HUES6 (cell line): ENCODE measurements around the gene PRR20E.
"Not testable (repeated sequence)": the region's sequence is repeated elsewhere in the genome, so short reads cannot be mapped to it uniquely, and the experiment has no call there.

Experiments used
- H3K27ac ChIP-seq: 2 replicates; pipeline ENCODE4 v1.7.0; 2013; ENCODE audit warnings: low read depth, mild to moderate bottlenecking, low read length, inconsistent platforms
- H3K27me3 ChIP-seq: 2 replicates; pipeline ENCODE4 v1.6.1; 2013; ENCODE audit warnings: low read length; ENCODE audit not compliant: control insufficient read depth, insufficient read depth
- H3K36me3 ChIP-seq: 2 replicates; pipeline ENCODE4 v1.6.1; 2013; ENCODE audit warnings: low read length; ENCODE audit not compliant: control insufficient read depth, insufficient read depth
- H3K4me1 ChIP-seq: 2 replicates; pipeline ENCODE4 v1.6.1; 2013; ENCODE audit warnings: low read length; ENCODE audit not compliant: control insufficient read depth, insufficient read depth
- H3K4me3 ChIP-seq: 2 replicates; pipeline ENCODE4 v1.5.1; 2013; ENCODE audit warnings: low read depth, low read length
- H3K9ac ChIP-seq: one replicate; pipeline ENCODE4 v1.6.1; 2013; ENCODE audit warnings: mild to moderate bottlenecking, low read length
- H3K9me3 ChIP-seq: 2 replicates; pipeline ENCODE4 v1.6.1; 2013; ENCODE audit warnings: low read depth, low read length; ENCODE audit not compliant: control insufficient read depth, insufficient read depth

PRR20E gene

DNA sequence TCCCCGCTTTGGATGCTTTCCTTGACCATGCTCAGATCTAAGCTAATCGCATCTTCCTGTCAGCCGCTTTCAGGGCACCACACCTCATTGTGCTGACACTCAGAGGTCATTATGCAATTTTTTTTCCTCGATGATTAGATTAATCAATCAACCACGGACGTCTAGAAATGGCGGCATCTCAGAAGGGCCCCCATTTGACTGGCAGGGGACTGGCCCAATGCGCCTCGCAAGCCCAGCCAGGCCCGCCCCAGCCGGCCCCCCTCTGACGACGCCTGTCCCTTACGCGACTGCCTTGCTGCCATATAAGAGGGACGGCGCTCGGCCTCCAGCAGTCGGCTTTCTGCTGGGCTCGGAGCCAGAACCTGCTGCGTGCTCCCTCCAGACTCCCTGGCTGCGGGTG, at the start of gene PRR20E:
PRR20E (plus strand) TSS at position 301 of the 400 bp plus-strand sequence. CDS start 387 bp downstream, outside the sequence.
- H3K4me1 ChIP-seq, H3K27ac ChIP-seq, H3K9ac ChIP-seq, H3K27me3 ChIP-seq, H3K36me3 ChIP-seq, H3K4me3 ChIP-seq, H3K9me3 ChIP-seq: not testable (repeated sequence)

DNA sequence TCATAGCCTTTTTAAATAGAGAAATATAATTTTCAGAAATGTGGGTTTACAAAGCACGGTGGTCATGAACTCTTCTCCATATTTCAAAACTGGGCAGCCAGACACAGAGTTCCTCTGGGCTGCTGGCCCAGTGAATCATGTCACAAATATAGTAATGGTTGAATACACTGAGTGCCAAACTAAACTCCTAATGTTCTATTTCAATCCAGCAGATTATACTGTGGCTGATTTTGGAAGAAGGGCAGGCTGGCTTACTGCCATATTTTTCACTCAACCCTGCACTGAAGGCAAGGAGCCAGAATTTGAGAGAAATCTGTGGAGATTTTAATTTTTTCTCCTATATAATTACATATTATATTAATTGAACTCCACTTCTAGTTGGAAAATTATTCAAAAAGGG, 43.3 kb upstream of the PRR20E start:
- H3K27me3 ChIP-seq: no peaks in the 10 kb centered on the region
- no peak overlapping the region for H3K27ac ChIP-seq
- H3K9me3 ChIP-seq: no peaks in the 10 kb centered on the region
- H3K4me1 ChIP-seq: no peaks in the 10 kb centered on the region
- no peak overlapping the region for H3K4me3 ChIP-seq
- no peak overlapping the region for H3K9ac ChIP-seq
- H3K36me3 ChIP-seq: no peaks in the 10 kb centered on the region

DNA sequence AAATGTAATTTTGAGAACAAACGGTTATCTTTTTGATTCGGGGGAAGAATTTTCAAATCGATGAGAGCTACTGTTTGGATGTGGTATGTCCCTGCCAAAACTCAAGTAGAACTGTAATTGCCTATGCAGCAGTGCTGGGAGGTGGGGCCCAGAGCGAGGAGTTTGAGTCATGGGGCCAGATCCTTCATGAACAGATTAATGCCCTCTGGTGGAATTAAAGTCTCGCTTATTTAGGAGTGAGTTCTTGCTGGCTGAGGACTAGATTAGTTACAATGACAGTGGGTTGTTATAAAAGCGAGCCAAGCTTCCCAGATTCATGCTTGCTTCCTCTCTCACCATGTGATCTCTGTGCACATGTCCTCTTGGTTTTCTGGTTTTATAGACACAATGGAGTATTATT, 38.1 kb upstream of the PRR20E start:
- Histone ChIP-seq H3K9me3 (no peaks in the 10 kb centered on the region), H3K27me3 (no peaks in the 10 kb centered on the region), H3K27ac (no peak overlapping the region), H3K9ac (no peak overlapping the region), H3K4me1 (no peaks in the 10 kb centered on the region), H3K36me3 (no peaks in the 10 kb centered on the region), H3K4me3 (no peak overlapping the region)

DNA sequence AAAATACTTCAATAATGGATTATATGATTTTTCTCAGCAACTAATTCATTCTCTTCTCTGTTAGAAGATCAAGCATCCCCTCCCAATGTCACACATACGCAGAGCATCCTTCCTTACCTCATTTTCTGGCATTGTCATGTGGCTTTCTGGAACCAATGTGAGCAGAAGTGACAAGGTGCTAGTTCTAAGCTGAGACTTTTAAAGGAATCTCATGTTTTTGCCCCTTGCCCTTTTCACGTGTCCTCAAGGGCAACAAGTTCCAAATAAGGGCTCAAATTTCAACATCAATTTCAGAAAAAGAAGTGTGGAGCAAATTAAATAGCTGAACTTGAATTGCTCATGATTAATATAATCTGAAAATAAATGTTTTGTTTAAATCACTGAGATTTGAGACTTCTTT, 30.9 kb upstream of the PRR20E start:
- no peak overlapping the region for H3K9ac ChIP-seq
- no peaks in the 10 kb centered on the region for H3K36me3 ChIP-seq
- H3K27ac ChIP-seq: no peak overlapping the region
- no peaks in the 10 kb centered on the region for H3K27me3 ChIP-seq
- H3K9me3 ChIP-seq: no peaks in the 10 kb centered on the region
- H3K4me3 ChIP-seq: no peak overlapping the region
- H3K4me1 ChIP-seq: no peaks in the 10 kb centered on the region

DNA sequence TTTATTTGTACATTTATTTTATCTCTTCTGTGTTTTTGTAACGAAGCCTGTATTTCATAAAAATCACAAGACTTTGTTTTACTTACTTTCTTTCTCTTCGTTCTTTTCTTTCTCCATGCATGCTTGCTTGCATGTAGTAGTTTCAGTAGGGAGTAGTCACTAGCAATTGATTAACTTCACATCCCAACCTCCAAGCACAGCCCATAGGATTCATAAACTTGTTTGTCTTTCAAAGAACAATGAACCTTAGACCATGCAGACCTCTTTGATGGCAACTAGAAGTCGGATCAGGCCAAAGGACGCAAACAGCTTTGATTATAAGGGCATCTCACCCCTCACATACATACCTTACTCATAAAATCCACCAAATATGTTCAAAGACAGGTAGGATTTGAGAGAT, 29.4 kb upstream of the PRR20E start:
- Histone ChIP-seq H3K27me3 (no peaks in the 10 kb centered on the region), H3K27ac (no peak overlapping the region), H3K9me3 (no peaks in the 10 kb centered on the region), H3K4me3 (no peak overlapping the region), H3K4me1 (no peaks in the 10 kb centered on the region), H3K9ac (no peak overlapping the region), H3K36me3 (no peaks in the 10 kb centered on the region)

DNA sequence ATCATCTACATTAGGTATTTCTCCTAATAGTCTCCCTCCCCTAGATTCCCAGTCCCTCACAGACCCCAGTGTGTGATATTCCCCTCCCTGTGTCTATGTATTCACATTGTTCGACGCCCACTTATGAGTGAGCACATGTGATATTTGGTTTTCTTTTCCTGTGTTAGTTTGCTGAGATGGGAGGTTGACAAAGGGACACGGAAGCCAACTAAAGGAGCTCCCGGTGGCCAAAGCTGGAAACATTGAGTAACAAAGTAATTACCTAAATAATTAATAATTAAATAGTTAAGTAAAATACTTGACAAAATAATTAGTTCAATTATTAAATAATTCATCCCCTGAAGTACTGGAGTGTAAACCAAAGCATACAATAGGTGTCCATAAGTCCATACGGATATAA, 28.0 kb upstream of the PRR20E start:
- no peaks in the 10 kb centered on the region for H3K27me3 ChIP-seq
- H3K4me3 ChIP-seq: no peak overlapping the region
- no peak overlapping the region for H3K9ac ChIP-seq
- H3K27ac ChIP-seq: no peak overlapping the region
- H3K9me3 ChIP-seq: no peaks in the 10 kb centered on the region
- no peaks in the 10 kb centered on the region for H3K36me3 ChIP-seq
- no peaks in the 10 kb centered on the region for H3K4me1 ChIP-seq

DNA sequence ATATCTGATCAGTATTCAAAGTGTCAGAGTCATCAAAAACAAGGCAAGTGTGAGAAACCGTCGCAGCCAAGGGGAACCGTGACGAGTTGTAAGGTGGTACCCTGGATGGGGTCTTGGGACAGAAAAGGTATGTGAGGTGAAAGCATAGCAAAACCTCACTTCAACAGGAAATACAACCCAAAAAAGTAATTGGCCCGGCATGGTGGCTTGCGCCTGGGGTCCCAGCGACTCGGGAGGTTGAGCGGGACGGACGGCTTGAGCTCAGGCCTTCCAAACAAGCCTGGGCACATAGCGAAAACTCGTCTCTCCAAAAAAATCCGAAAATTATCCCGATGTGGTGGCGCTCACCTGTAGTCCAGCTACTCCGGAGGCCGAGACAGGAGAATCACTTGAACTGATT, 27.2 kb upstream of the PRR20E start:
- not testable (repeated sequence) for H3K9ac ChIP-seq, H3K27me3 ChIP-seq, H3K4me3 ChIP-seq, H3K9me3 ChIP-seq, H3K36me3 ChIP-seq, H3K4me1 ChIP-seq, H3K27ac ChIP-seq

DNA sequence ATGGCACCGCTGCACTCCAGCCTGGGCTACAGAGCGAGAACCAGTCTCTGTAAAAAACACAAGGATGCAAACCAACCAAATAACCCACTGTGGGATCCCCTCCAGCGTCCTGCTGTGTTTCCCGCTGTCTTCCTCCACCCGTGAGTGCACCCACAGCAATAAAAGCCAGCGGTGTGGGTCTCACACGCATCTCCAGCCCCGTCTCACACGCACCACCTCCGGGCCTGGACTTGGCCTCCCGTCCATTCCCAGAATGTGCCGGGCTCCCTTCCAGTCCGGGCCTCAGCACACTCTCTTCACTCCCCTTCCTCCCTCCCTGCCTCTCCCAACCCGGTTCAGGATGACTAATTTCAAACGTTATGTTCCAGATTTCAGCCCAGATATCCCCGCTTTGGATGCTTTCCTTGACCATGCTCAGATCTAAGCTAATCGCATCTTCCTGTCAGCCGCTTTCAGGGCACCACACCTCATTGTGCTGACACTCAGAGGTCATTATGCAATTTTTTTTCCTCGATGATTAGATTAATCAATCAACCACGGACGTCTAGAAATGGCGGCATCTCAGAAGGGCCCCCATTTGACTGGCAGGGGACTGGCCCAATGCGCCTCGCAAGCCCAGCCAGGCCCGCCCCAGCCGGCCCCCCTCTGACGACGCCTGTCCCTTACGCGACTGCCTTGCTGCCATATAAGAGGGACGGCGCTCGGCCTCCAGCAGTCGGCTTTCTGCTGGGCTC, 26.6 kb upstream of the PRR20E start, which contains the start of gene PRR20A:
PRR20A (plus strand) TSS at position 684 of the 734 bp plus-strand sequence. CDS start 387 bp downstream, outside the sequence.
- H3K4me1 ChIP-seq: not testable (repeated sequence)

DNA sequence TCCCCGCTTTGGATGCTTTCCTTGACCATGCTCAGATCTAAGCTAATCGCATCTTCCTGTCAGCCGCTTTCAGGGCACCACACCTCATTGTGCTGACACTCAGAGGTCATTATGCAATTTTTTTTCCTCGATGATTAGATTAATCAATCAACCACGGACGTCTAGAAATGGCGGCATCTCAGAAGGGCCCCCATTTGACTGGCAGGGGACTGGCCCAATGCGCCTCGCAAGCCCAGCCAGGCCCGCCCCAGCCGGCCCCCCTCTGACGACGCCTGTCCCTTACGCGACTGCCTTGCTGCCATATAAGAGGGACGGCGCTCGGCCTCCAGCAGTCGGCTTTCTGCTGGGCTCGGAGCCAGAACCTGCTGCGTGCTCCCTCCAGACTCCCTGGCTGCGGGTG, 19.8 kb upstream of the PRR20E start, which contains the start of gene PRR20B:
PRR20B (plus strand) TSS at position 301 of the 400 bp plus-strand sequence. CDS start 387 bp downstream, outside the sequence.
- H3K9me3 ChIP-seq, H3K4me1 ChIP-seq, H3K27me3 ChIP-seq, H3K36me3 ChIP-seq, H3K4me3 ChIP-seq, H3K9ac ChIP-seq, H3K27ac ChIP-seq: not testable (repeated sequence)

More for the DNA sequence above, 26.6 kb upstream of the PRR20E start, which contains the start of gene PRR20A:
- not testable (repeated sequence) for H3K9me3 ChIP-seq, H3K27ac ChIP-seq, H3K4me3 ChIP-seq, H3K36me3 ChIP-seq, H3K9ac ChIP-seq, H3K27me3 ChIP-seq

DNA sequence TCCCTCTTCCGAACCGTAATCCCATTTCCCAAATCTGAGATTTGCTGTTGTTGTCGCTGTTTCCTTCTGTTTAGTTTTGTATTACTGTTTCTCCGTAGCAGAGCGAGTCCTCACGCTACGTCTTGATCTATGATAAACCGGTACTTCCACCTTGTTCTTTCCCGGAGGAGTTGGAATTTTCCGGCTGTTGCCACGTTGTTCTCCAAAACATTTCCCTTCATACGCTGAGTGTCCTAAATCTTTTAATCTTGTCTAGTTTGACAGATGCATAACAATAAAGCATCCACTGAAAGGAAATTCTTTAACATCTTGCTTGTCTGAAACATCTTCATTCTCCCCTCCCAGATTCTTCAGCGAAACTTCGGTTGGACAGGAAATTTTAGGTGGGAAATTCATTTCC, 18.9 kb upstream of the PRR20E start:
- not testable (repeated sequence) for H3K9ac ChIP-seq, H3K4me1 ChIP-seq, H3K4me3 ChIP-seq, H3K27ac ChIP-seq, H3K36me3 ChIP-seq, H3K9me3 ChIP-seq, H3K27me3 ChIP-seq

DNA sequence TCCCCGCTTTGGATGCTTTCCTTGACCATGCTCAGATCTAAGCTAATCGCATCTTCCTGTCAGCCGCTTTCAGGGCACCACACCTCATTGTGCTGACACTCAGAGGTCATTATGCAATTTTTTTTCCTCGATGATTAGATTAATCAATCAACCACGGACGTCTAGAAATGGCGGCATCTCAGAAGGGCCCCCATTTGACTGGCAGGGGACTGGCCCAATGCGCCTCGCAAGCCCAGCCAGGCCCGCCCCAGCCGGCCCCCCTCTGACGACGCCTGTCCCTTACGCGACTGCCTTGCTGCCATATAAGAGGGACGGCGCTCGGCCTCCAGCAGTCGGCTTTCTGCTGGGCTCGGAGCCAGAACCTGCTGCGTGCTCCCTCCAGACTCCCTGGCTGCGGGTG, 13.2 kb upstream of the PRR20E start, which contains the start of gene PRR20C:
PRR20C (plus strand) TSS at position 301 of the 400 bp plus-strand sequence. CDS start 387 bp downstream, outside the sequence.
- not testable (repeated sequence) for H3K4me3 ChIP-seq, H3K27ac ChIP-seq, H3K36me3 ChIP-seq, H3K9ac ChIP-seq, H3K4me1 ChIP-seq, H3K27me3 ChIP-seq, H3K9me3 ChIP-seq
